K562 treated with DMSO at 1 percent for 24 hours (cell line): ENCODE measurements around the gene CBX6. TPM values are rescaled to one million over a fixed set of nuclear protein-coding genes. Genes with fewer than 3 reads are reported as not detected.

ENCODE experiments used
- total RNA-seq: library from RNA; unstranded; fragments of 300-600 nt; gene quantifications from 2 replicates; pipeline ENCODE4 v1.2.3, GENCODE V29; 2022; ENCODE audit warnings: low read depth; ENCODE audit not compliant: insufficient read depth

CBX6 gene
- total RNA-seq = 12.3 and 12.5 TPM in 2 replicates

GRCh38 chr22:38872172-38872830 lies at the start of gene CBX6:
Gene CBX6, minus strand, starts transcription at chr22:38872216. Its CDS starts 26 bp downstream, at chr22:38872190.

DNA sequence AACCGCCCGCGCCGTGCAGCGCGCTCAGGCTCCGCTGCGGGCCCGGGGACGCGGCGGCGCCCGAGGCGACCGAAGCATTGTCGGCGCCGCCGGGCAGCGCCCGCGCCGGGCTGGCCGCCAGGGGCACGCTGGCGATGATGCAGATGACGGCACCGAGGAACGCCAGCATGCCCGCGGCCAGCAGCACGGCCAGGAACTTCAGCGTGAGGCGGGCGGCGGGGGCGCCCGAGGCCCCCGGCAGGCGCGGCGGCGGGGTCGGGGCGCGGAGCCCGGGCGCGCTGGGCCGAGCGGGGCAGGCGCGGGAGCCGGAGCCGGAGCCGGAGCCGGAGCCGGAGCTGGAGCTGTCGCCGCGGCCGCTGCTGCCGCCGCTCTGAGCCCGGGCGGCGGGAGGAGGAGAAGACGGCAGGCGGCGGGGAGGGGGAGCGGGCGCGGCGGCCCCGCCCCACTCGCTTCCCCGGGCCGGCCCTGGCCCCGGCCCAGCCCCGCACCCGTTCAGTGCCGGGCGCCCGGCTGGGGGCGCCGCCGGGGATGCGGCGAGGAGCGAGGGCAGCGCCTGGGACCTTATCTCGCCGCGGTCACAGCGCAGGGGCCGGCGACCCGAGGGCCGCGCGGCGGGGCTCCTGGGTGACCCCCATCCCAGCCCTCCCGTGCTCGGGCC lies 28.2 kb downstream of the CBX6 start, which contains the start of gene NPTXR:
Gene NPTXR, minus strand, starts transcription at position 372 of the 658 bp plus-strand sequence.

Other genes starting within 250 kb of the CBX6 start
- gene FAM227A, start 215.8 kb downstream of the CBX6 start, total RNA-seq = 0.09 and 0.32 TPM in 2 replicates
- 11.1 and 17.2 TPM in 2 replicates for gene CBY1, start 215.6 kb downstream of the CBX6 start, total RNA-seq
- 12.6 and 13.0 TPM in 2 replicates for gene TOMM22, start 190.3 kb downstream of the CBX6 start, total RNA-seq
- gene JOSD1, start 171.3 kb downstream of the CBX6 start, total RNA-seq = 31.2 and 34.0 TPM in 2 replicates
- 26.5 and 28.2 TPM in 2 replicates for gene GTPBP1, start 166.3 kb downstream of the CBX6 start, total RNA-seq
- 72.7 and 74.5 TPM in 2 replicates for gene SUN2, start 116.2 kb downstream of the CBX6 start, total RNA-seq
- gene DNAL4, start 78.1 kb downstream of the CBX6 start, total RNA-seq = 15.3 and 16.5 TPM in 2 replicates
- 5.1 and 5.8 TPM in 2 replicates for gene NPTXR, start 28.2 kb downstream of the CBX6 start, total RNA-seq
- gene APOBEC3A, start 85.4 kb upstream of the CBX6 start, total RNA-seq = not detected in 2 replicates
- gene APOBEC3B, start 110.1 kb upstream of the CBX6 start, total RNA-seq = 65.1 and 67.3 TPM in 2 replicates
- 44.4 and 50.0 TPM in 2 replicates for gene APOBEC3C, start 142.0 kb upstream of the CBX6 start, total RNA-seq
- 5.3 and 6.7 TPM in 2 replicates for gene APOBEC3D, start 148.9 kb upstream of the CBX6 start, total RNA-seq
- 4.4 TPM in 2 replicates for gene APOBEC3F, start 168.6 kb upstream of the CBX6 start, total RNA-seq
- 9.4 and 10.8 TPM in 2 replicates for gene APOBEC3G, start 205.1 kb upstream of the CBX6 start, total RNA-seq
- not detected in 2 replicates for gene APOBEC3H, start 225.0 kb upstream of the CBX6 start, total RNA-seq